ENCODE data around the gene MCUR1.
A peak's percentile ranks its signal among the peaks of the same experiment; 100 is the strongest.
"Not testable (repeated sequence)": the region's sequence is repeated elsewhere in the genome, so short reads cannot be mapped to it uniquely, and the experiment has no call there.

MCUR1 gene

DNA sequence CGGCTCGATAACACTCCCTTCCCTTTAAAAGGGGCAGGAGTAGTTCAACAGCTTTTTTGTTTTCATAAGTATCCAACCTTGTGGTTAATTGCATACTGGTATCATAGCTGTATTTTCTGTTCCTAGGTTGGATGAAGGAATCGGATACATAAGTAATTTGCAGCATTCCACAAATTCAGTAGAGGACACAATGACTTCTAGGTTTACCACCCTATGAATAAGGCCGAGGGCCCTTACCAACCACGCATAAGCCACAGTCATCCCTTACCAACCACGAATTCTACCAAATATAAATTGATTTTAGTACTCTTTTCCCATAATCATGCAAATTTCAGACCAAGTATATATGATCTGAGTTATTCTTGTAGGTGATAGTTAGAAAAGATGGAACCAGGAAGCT is 36.3 kb downstream of the MCUR1 start:
- DNase-seq (ENCODE audit: low read depth in 2 of 2, low spot score in 1 of 2), result no peak

DNA sequence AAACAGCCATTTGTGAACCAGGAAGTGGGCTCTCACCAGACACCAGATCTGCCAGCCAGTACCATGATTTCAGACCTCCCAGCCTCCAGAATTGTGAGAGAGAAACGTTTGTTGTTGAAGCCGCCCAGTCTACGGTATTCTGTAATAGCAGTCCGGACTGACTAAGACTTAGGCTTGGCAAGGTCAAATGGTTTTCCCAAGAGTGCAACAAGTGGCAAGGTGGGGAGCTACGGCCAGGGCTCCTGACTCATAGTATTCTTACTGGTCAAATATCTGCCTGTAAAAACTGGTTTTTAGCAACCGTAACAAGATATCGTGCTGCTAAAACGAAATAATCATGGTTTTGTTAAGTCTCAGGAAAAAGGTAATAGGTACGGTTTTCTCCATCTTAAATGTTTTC is 37.8 kb downstream of the MCUR1 start:
- no peak for DNase-seq (ENCODE audit: low read depth in 2 of 2, low spot score in 1 of 2)

DNA sequence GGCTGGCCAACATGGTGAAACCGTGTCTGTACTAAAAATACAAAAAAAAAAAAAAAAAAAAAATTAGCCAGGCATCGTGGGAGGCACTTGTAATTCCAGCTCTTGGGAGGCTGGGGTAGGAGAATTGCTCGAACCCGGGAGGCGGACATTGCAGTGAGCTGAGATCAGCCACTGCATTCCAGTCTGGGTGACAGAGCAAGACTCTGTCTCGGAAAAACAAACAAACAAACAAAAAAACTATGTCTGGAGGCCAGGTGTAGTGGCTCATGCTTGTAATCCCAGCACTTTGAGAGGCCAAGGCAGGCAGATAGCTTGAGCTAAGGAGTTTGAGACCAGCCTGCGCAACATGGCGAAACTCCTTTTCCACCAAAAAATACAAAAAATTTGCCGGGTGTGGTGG is 38.9 kb downstream of the MCUR1 start:
- DNase-seq (ENCODE audit: low read depth in 2 of 2, low spot score in 1 of 2), result not testable (repeated sequence)

DNA sequence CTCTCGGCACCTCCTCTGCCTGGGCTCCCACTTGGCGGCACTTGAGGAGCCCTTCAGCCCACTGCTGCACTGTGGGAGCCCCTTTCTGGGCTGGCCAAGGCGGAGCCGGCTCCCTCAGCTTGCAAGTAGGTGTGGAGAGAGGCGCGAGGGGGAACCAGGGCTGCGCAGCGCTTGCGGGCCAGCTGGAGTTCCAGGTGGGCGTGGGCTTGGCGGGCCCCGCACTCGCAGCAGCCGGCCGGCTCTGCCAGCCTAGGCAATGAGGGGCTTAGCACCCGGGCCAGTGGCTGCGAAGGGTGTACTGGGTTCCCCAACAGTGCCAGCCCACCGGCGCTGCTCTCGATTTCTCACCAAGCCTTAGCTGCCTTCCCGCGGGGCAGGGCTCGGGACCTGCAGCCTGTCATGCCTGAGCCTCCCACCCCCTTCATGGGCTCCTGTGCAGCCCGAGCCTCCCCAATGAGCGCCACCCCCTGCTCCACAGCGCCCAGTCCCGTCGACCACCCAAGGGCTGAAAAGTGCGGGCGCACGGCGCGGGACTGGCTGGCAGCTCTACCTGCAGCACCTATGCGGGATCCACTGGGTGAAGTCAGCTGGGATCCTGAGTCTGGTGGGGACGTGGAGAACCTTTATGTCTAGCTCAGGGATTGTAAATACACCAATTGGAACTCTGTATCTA is 41.9 kb downstream of the MCUR1 start:
- not testable (repeated sequence) for DNase-seq (ENCODE audit: low read depth in 2 of 2, low spot score in 1 of 2)

GRCh38 chr6:13769655-13770053 is 44.7 kb downstream of the MCUR1 start:
- no peak for DNase-seq (ENCODE audit: low read depth in 2 of 2, low spot score in 1 of 2)

DNA sequence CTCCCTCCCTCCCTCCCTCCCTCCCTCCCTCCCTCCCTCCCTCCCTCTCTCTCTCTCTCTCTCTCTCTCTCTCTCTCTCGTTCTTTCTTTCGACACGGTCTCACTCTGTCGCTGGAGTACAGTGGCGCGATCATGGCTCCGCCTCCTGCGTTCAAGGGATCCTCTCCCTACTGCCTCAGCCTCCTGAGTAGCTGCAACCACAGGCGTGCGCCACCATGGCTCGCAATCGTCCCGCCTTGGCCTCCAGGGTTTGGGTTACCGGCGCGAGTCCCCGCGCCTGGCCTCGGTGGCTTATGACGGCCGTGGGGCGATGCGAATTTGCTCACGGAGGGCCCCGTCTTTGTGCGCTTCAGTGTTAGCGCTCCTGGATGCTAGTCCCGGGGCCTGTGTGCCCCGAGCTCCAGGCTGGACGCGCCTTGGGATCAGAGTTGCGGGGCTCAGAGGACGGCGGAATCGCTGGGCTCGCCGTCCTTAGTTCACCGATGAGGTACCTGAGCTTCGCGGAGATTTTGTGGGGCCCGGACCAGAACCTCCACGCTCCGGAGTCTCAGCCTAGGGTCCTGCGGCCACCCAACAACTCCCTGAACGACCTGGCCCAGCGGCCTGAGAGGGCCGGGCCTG is 45.2 kb downstream of the MCUR1 start:
- no peak for DNase-seq (ENCODE audit: low read depth in 2 of 2, low spot score in 1 of 2)

DNA sequence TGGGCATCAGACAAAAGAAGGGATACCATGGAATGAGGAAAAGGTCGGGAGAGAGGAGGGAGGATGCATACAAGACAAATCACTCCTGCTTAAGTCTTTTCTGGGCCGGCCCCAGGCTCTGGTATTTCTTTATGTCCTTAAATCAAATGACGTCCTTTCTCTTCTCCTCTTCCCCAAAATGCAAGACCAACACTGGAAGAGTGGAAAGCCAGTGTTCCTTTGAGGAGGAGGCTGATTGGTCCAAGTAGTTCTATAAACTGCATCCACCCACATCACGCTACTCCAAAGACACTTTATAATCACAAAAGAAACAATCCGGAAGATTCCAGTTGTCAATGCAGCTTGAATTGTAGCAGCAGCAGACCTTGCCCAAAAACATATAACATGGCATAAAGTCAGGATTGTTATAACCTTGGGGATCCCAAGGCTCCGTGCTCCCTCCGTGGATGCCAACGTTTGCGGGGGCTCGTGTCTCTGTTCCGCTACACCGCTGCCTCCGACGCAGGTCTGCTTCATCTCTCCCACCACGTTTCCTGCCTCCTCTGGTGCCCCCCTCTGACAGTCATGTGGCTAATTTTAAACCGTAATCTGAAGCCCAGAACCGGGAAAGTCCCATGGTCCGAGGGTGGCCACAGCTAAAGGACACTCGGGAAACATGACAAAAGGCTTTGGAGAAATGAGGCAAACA is 47.1 kb downstream of the MCUR1 start:
- DNase-seq (ENCODE audit: low read depth in 2 of 2, low spot score in 1 of 2), result peak; percentile 18 to 25

DNA sequence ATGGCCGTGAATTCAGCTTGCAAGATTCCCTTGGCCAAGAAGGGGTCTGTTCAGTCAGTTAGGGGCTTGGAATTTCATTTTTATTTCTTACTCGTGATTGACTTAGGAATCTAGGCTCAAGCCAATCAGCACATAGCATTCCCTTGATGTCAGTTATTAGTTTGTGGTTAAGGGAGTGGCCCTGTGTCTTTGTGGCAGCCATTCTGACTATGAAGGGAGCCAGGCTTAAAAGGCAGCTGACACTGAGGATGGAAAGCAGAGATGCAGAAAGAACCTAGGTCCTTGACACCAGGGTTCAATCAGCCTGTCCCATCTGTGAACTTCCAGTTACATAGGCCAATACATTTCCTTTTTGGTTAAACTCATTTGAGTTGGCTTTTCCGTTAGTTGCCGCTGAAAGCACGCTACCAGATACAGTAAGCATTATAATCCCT is 48.1 kb downstream of the MCUR1 start:
- DNase-seq (ENCODE audit: low read depth in 2 of 2, low spot score in 1 of 2), result no peak

- DNase-seq (ENCODE audit: low read depth in 2 of 2, low spot score in 1 of 2), result no peak
Observed at GRCh38 chr6:13765570-13765969, 48.8 kb downstream of the MCUR1 start.

- DNase-seq (ENCODE audit: low read depth in 2 of 2, low spot score in 1 of 2), result no peak
Observed at GRCh38 chr6:13764996-13765395, 49.4 kb downstream of the MCUR1 start.

DNA sequence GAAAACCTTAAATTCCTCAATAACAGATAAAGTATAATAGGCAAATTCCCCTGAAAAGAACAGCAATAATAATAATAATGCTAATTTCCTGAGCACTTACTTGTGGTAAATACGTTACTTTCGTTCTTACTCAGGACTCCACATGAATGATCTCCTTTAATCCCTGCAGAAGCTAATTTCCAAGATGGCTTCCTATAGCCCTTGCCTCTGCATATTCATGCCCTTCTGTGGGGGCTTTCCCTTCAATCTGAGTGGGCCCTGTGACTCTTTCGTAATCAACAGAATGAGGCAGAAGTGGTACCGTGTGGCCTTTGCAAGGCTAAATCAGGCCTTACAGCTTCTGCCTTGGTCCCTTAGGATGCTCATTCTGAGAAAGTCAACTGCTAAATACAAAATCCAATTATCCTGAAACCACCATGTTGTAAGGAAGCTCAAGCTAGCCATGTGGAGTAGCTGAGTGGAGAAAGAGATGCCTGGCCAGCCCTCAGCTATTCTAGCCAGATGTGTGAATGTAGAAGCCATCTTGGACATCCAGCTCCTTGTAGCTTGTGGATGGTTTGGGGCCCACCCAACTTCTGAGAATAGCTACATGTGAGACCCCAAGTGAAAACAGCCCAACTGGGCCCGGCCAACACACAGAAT is 50.5 kb downstream of the MCUR1 start:
- no peak for DNase-seq (ENCODE audit: low read depth in 2 of 2, low spot score in 1 of 2)

DNA sequence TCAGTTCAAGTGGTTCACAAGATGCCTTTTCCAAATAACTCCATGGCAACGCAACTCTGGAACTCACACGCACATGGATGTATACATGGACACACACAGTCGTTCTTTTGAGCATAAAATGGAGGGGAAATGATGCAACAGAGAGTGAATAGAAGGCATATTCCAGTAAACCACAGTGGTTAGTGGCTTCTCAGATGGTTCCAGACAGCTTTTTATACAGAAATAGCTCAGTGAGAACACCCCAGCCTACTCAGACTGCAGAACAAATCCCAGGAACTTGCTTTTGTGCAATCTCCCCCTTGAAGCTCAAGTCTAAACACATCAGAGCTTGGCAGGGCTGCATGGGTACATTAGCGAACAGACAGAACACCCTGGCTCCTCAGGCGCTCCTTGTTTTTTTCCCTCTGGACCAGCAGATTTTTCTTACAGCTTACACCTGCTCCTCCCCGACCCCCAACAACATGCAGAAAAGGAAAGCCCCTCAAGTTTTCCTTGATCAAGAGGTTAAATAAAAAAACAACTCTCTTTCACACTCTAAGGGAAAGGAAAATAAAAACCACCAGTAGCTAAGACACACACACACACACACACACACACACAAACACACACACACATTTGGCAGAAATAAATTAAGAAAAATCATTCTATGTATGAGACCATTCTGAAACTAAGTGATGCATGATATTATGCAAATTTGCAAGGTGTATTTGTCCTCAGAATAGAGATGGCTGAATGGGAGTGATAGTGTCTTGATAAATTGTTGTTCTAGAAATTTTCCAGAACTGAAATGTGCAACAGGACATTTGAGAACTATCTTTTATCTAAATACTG is 51.5 kb downstream of the MCUR1 start:
- DNase-seq (ENCODE audit: low read depth in 2 of 2, low spot score in 1 of 2), result no peak

DNA sequence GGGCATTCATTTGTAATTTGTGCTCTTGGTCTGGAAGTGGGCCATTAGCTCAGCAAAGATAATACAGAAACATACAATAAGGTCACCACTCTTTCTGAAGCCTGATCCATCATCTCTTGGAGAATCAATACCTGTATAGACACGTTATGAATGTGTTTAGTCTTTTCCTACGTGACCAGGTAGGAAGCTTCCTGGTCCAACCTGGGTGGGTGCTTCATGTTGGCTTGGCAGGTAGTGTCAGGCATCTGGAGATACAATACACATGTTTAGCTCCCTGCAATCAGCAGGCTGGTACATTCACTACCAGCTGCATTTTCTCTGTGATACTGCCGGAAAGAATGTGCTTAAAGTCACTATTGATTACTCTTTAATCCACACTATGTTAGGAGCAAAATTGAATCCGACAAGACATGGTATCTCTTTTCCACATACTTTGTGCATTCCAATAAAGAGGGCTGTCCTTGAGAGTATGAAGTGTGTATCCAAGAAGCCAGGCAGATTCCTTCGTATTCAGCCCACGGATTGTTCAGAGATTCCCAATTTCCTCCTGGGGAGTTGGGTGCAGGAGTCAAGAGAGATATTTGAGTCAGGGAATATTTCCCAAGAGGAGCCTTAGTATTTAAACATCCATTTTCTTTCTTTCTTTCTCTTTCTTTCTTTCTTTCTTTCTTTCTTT is 52.9 kb downstream of the MCUR1 start:
- no peak for DNase-seq (ENCODE audit: low read depth in 2 of 2, low spot score in 1 of 2)

DNA sequence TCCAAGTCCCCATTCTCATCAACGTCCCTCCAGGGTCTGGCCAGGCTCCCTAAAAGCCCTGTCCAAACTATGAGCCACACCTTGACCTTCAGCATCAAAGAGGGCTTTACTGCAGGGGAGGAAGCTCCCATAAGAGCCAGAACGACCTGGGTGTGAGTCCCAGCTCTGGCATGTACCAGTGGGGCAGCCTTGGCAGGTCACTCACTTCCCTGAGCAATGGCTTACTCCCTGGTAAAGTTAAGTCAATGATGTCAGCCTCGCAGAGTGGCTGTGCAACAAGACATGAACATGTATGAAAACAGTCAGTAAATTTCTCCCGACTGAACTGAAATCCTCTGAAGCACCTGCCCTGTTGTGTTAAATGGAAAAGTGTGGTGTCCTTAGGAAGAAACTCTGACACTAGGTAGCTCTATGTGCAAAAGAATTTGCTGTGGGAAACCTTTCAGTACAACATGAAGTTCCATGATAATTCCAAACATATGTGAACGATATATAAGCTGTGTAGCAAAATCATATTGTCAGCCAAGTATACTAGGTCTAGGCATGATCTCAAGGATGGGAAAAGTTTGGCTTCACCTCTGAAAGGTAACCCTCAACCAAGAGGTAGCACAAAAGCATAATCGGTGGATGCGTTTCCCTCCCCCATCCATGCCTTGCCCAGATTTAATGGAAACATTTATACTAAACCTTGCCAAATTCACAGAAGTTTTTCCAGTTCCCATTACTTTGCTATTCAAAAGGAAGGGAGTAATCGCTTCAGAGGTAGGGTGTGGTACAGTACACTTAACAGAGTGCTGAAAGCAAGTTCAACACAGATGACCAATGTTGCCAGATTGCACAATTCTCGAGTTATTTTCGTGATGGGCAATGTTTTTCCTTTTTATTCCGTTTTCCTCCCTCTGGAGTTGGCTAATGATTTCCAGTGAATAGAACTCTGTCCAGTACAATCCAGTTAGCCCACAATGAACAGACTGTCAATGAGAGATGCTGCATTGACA is 53.8 kb downstream of the MCUR1 start:
- DNase-seq (ENCODE audit: low read depth in 2 of 2, low spot score in 1 of 2), result no peak

DNA sequence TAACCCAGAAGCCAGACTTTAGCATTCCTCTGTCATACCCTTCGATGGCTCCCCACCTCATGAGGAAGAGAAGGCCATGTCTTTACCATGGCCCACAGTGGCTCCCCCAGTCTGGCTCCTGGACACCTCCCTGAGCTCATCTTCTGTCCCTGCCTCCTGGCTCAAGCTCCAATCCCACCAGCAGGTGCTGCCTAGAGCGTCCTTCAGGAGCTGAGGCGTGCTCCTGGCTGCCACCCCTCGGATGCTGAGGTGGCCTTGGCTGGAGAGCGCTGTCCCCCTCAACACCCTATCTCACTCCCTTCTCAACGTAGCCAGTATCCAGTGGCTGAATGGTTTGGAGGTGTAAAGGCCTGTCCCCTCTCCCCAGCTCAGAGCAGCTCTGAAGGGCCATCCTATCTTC is 55.3 kb downstream of the MCUR1 start:
- DNase-seq (ENCODE audit: low read depth in 2 of 2, low spot score in 1 of 2), result no peak

- DNase-seq (ENCODE audit: low read depth in 2 of 2, low spot score in 1 of 2), result no peak
Observed at GRCh38 chr6:13754644-13755043, 59.7 kb downstream of the MCUR1 start.

GRCh38 chr6:13743736-13744127 is 70.6 kb downstream of the MCUR1 start:
- DNase-seq (ENCODE audit: low read depth in 2 of 2, low spot score in 1 of 2), result no peak

- DNase-seq (ENCODE audit: low read depth in 2 of 2, low spot score in 1 of 2), result no peak
Observed at GRCh38 chr6:13742961-13743735, 71.2 kb downstream of the MCUR1 start.

DNA sequence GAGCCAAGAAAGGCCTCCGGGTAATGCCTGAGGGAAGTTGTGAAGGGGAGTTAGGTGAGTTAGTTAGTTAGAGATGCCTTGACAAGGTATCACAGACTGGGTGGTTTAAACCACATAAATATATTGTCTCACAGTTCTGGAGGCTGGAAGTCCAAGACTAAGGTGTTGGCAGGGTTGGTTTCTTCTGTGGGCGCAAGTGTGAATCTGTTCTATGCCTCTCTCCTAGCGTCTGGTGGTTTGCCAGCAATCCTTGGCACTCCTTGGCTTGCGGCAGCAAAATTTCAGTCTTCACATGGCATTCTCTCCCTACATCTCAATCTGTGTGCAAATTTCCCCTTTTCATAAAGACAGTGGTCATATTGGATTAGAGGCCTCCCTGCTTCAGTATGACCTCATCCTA is 73.0 kb downstream of the MCUR1 start:
- DNase-seq (ENCODE audit: low read depth in 2 of 2, low spot score in 1 of 2), result no peak

All from stimulated activated CD8-positive, alpha-beta memory T cell treated with anti-CD3 and anti-CD28 coated beads, Interleukin-4, amount 100 ng/mL, for 1 hour (primary cell).